HK-2 (cell line): ENCODE results near the gene CYP2A6.
"Not testable (repeated sequence)": the region's sequence is repeated elsewhere in the genome, so short reads cannot be mapped to it uniquely, and the experiment has no call there.

Source experiments
- DNase-seq: peaks from one replicate; pipeline ENCODE4 v3.0.0-alpha.2; 2018; ENCODE audit not compliant: unreplicated experiment

The CYP2A6 gene

DNA sequence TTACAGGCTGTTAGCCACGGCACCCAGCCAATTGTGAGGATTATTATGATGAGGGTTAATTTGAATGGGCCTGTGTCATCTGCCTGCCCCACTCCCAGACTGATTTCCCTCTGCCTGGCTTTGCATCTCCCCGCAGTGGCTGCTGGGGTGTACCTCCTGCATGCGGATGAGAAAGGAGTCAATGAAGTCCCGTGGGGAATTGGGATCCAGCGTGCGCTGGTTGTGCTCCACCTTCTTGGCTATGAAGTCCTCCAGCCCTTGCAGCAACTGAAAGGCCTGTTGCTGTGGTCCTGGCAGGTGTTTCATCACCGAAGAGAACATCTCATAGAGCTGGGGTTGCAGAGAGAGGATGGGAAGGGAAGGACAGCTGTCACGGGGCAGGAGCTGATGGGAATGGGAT lies 3.5 kb downstream of the CYP2A6 start:
- DNase-seq = not testable (repeated sequence)

DNA sequence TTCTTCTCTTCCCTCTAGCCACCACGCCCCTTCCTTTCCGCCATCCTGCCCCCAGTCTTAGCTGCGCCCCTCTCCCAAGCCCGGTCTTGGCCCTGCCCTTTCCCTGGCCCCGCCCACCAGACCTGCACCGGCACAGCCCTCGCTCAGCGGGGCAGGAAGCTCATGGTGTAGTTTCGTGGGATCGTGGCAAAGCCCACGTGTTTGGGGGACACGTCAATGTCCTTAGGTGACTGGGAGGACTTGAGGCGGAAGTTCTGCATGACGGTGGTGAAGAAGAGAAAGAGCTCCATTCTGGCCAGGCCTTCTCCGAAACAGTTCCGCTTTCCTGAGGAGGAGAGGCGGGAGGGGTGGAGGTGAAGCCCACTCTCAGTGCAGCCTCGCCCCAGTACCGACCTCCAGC lies 6.6 kb downstream of the CYP2A6 start:
- DNase-seq = not testable (repeated sequence)

DNA sequence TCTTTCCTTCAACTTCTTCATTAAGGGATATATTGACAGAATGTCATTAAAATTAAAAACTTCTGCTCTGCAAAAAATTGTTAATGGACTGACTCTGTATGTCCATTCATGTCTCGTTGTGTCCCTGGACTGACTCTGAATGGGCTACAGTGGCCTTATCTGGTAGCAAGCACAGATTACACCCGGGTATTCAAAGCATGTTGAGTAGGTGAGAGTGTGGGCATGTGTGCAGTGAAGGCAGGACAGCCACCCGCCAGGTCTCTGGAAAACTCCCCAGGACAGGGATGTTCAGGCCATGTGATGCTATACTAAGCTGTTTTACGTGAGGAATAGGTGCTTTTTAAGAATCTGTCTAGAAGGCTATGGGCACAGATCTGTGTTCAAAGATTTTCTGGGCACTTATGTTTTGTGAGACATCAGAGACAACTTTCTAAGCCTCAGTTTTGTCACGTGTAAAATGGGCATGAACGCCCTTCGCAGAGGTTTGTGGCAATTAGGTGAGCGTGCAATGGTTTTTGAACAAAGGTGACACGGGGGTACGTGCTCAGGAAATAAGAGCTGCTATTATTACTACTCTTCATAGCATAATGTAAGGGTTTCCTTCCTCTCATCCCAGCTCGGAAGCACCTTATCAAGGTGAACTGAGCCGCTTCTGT lies 7.1 kb downstream of the CYP2A6 start:
- DNase-seq = not testable (repeated sequence)

DNA sequence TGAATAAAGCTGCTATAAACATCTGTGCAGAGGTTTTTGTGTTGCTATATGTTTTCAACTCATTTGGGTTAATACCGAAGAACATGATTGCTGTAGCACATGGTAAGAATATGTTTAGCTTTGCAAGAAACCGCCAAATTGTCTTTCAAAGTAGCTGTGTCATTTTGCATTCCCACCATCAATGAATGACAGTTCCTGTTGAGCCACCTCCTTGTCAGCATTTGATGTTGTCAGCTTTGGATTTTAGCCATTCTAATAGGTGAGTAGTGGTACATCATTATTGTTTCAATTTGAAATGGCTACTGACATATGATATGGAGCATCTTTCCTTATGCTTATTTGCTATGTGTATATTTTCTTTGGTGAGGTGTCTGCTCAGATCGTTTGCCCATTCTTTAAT lies 8.2 kb downstream of the CYP2A6 start:
- not testable (repeated sequence) for DNase-seq

DNA sequence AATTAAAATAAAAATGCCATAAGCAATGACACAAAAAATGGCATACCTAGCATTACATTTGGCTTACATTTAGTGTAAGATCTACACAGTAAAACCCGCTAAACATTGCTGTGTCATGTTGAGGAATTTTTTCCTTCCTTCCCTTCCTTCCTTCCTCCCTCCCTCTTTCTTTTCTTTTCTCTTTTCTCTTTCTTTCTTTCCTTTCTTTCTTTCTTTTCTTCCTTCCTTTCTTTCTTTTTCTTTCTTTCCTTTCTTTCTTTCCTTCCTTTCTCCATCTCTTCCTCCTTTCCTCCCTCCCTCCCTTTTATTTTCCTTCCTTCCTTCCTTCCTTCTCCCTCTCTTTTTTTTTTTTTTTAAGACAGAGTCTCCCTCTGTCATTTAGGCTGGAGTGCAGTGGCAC lies 11.8 kb downstream of the CYP2A6 start:
- not testable (repeated sequence) for DNase-seq

DNA sequence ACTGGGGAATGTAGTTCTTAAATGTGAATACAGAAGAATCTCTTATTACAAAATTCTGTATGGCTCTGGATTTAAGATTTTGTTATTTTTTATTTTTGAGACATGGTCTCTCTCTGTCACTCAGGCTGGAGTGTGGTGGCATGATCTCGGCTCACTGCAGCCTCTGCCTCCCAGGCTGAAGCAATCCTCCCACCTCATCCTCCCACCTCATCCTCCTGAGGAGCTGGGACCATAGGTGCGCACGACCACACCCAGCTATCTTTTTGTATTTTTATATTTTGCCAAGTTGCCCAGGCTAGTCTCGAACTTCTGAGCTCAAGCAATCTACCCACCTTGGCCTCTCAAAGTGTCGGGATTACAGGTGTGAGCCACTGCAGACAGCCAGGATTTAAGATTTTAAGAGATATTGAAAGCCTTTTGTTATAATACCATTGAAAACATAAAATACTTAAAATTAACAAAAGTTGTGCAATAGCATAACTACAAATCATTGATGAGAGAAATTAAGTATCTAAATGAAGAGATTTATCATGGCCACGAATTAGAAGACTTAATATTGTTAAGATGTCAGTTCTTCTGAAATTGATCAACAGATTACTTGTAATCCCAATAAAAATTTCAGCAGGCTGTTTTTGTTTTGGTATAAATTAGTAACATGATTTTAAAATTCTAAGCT lies 13.4 kb downstream of the CYP2A6 start:
- DNase-seq = no peak

DNA sequence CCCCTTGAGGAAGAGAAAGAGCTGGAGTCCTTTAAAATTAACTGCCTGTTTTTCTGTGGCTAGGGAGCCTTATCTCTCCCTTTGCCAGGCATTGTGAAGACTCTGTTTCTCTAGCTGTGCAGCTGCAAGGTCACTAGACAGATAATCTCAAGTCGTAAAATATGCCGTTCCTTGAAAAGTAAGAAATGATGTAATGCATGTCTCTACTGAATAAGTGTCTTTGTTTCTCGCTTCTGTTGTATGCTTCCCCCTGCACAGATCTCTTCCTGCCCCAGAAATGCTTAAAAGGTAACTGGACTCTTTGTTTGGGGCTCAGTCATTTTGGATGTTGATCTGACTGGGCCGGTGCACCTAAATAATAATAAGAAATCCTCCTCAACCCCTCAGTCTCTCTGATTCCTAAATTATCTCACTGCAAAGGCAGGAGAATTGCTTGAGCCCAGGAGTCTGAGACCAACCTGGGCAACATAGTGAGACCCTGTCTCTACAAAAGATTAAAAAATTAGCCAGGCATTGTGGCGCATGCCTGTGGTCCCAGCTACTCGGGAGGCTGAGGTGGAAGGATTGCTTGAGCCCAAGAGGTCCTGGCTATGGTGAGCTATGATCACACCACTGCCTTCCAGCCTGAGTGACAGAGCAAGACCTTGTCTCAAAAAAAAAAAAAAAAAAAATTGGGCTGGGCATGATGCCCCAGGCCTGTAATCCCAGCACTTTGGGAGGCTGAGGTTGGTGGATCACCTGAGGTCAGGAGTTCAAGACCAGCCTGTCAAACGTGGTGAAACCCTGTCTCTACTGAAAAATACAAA lies 16.3 kb downstream of the CYP2A6 start:
- DNase-seq = not testable (repeated sequence)

DNA sequence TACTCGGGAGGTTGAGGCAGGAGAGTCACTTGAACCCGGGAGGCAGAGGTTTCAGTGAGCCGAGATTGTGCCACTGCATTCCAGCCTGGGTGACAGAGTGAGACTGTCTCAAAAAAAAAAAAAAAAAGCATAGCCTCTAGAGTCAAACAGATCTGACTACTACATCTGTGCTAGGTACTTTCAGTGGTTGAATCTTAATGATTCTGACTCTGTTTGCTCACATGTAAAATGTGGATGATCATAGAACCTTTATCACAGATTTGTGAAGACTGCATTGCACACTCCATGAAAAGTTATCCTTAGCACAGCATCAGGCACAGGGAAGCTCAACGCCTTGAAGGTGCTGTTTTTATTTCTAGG lies 17.8 kb downstream of the CYP2A6 start:
- not testable (repeated sequence) for DNase-seq

DNA sequence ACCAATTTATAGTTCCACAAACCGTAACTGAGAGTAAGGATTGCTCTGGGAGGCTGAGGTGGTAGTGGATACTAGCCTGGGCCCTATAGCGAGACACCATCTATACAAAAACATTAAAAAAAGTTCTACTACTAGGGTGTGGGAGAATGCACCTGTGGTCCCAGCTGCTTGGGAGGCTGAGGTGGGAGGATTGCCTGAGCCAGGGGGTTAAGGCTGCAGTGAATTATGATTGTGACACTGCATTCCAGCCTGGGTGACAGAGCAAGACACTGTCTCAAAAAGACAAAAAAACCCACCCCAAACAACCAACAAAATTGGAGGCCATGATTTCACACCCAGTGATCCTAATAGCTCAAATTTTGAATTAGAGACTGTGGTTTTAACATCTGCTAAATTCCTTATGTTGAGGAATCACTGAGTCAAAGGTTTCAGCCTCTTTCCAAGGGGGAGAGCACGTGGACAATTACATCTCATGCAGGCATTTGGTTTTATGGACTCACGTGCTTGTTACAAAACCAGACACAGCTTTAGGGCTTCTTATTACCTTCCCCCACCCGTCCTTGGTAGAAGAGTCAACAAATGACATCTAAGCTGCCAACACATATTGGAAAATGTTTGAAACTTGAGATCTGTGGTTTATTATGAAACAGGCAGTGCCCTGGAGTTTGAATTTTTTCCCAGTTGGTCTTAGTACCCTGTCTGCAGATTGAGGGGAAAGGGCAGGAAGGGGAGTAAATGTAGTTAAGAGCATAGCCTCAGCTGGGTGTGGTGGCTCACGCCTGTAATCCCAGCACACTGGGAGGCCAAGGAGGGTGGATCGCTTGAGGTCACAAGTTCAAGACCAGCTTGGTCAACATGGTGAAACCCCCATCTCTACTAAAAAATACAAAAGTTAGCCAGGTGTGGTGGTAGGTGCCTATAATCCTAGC lies 18.5 kb downstream of the CYP2A6 start:
- DNase-seq = no peak

DNA sequence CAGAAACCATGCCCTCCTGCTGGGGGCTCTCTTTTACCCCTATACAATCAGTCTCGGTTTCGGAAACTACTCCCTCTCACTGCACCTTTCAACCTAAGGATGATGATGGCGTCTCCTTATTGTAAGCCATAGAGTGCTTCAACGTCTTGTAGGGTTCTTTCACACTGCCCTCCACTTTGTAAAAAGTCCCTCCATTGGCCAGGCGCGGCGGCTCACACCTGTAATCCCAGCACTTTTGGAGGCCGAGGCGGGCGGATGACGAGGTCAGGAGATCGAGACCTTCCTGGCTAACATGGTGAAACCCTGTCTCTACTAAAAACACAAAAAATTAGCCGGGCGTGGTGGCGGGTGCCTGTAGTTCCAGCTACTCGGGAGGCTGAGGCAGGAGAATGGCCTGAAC lies 19.5 kb downstream of the CYP2A6 start:
- DNase-seq = not testable (repeated sequence)

DNA sequence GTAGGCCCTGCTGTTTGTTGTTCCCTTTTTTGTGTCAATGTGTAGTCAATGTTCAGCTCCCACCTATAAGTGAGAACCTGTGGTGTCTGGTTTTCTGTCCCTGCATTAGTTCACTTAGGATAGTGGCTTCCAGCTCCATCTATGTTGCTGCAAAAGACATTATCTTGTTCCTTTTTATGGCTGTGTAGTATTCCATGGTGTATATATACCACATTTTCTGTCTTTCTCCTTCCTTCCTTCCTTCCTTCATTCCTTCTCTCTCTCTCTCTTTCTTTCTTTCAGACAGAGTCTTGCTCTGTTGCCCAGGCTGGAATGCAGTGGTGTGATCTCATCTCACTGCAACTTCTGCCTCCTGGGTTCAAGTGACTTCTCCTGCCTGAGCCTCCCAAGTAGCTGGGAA lies 21.0 kb downstream of the CYP2A6 start:
- DNase-seq = no peak

DNA sequence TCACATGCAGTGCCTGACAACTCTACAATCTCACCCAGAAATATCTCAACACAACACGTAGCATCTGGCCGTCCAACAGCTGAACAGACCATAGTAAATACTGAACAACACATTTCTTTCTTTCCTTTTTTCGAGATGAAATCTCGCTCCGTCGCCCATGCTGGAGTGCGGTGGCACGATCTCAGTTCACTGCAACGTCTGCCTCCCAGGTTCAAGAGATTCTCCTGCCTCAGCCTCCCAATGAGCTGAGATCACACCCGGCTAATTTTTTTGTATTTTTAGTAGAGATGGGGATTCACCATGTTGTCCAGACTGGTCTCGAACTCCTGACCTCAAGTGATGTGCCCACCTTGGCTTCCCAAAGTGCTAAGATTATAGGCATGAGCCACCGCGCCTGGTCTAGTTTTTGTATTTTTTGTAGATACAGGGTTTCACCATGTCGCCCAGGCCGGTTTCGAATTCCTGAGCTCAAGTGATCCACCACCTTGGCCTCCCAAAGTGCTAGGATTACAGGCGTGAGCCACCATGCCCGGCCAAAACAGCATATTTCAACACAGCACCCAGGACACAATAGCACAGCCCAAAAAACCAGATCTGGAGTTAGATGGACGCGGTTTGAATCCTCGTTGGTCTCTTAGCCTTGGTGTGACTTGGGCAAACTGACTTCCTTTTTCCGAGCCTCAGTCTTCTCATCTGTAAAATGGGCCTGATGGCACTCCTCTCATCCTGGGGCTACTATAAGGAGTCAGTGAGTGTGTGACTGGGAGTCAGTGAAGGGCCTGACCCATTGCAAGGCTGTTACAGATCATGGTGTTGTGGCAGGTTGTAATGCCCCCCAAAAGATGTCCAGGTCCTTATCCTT lies 22.6 kb downstream of the CYP2A6 start:
- DNase-seq = no peak

DNA sequence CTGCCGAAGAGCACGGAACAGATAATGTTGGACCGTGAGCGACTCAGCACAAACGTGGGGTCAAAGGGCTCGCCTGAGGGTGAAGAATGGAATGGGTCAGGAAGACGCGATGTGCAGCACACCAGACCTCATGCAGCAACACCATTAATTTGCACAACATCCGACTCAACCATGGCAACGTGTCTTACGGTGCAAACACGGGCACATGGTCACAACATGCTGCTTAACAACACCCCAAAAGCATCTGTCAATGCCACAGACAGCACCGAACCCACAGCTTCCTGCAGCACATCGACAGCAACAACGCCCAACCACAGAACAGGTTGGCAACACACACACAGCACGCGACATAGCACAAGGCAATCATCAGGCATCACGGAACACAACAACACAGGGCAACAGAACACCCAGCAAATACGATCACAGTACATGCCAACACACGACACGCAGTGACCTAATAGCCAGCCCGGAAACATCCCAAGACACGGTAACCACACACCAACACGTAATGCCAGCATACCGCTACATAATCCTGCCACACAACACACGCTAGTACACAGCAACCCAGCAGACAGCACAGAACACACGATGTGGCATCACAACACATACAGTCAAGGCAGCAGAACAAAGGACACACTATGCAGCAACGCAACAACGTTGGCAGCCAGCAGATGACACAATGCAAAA lies 23.4 kb downstream of the CYP2A6 start:
- not testable (repeated sequence) for DNase-seq

DNA sequence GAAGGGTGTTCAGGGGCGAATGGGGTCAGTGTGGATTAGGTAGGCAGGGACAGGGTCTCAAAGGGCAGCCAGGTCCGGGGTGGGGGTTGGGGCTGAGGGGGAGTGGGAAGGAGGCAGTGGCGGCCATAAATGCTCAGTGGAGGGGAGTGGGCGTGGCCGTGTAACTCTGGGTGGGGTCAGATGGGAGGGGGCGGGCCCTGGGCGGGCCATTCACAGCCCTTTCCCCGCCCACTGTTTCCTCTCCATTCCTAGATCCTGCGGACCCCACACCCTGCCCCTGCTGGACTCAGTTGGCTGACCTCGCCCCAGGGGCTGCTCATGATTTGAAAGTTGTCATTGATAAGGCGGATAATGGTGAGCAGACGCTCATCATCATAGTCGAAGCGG lies 23.9 kb downstream of the CYP2A6 start:
- not testable (repeated sequence) for DNase-seq

DNA sequence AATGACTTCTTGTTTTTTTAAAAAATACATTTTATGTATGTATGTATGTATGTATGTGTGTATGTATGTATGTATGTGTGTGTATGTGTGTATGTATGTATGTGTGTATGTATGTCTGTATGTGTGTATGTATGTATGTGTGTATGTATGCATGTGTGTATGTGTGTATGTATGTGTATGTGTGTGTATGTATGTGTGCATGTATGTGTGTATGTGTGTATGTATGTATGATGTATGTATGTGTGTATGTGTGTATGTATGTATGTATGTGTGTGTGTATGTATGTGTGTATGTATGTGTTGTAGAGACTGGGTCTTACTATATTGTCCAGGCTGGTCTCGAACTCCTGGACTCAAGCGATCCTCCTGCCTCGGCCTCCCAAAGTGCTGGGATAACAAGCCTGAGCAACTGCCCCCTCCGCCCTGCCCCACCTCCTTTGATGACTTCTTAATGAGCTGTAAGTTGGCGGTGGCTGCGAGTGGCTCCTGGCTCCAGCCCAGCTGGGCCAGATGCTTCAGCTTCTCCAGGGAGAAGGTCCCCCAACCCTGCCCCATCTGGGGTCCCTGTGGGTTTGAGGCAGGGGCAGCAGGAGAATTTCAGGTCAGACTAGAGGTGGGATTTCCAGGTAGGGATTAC lies 24.7 kb downstream of the CYP2A6 start:
- not testable (repeated sequence) for DNase-seq

DNA sequence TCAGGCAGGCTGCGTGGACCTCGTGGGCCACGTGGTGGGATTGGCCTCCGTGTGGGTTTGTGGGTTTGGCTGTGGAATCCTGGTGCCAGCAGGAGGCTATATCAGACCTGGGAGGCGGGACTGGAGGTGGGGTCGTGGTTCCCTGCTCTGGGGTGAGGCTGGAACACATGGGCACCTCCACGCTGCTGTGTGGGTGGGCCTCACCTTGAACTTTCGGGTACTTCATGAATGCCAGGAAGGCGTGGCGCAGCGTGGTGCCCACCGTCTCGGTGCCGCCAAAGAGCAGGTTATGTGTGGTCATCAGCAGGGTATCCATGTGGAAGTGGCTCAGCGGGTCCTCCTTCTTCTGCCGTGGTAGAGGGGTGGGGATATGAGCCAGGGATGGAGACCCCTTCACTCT lies 25.3 kb downstream of the CYP2A6 start:
- not testable (repeated sequence) for DNase-seq

DNA sequence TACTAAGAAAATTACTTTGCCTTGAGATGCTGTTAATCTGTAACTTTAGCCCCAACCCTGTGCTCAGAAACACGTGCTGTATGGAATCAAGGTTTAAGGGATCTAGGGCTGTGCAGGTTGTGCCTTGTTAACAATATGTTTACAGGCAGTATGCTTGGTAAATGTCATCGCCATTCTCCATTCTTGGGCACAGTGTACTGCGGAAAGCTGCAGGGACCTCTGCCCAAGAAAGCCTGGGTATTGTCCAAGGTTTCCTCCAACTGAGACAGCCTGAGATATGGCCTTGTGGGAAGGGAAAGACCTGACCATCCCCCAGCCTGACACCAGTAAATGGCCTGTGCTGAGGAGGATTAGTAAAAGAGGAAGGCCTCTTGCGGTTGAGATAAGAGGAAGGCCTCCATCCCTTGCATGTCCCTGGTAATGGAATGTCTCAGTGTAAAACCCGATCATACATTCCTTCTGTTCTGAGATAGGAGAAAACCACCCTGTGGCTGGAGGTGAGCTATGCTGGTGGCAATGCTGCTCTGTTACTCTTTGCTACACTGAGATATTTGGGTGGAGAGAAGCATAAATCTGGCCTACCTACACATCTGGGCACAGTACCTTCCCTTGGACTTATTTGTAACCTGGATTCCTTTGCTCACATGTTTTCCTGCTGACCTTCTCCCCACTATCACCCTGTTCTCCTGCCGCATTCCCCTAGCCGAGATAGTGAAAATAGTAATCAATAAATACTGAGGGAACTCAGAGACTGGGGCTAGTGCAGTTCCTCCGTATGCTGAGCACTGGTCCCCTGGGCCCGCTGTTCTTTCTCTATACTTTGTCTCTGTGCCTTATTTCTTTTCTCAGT lies 27.3 kb downstream of the CYP2A6 start:
- not testable (repeated sequence) for DNase-seq

DNA sequence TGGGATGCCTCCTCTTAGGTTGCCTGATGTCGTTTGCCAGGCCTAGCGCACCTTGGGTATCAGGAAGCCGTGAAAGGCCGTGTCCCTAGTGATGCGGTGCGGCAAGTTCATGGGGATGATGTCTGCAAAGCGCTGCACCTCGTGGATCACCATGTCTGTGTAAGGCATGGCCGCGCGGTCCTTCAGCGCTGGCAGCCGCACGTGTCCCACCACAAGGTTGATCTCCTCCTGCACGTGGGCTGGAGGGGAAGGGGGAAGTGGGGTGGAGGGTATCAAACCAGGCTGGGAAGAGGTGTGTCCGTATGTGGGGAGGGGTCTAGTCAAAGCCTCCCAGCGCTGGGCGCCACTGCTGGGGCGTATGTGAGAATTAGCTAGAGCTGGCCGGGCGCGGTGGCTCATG lies 28.1 kb downstream of the CYP2A6 start:
- DNase-seq = no peak
